ENCODE data around the gene HOXB3. TPM values are rescaled to one million over a fixed set of nuclear protein-coding genes. Genes with fewer than 3 reads are reported as not detected.

The HOXB3 gene
- total RNA-seq, 4 donors from 2014 or later: 1.3 to 5.5 (median 2.2) TPM

DNA sequence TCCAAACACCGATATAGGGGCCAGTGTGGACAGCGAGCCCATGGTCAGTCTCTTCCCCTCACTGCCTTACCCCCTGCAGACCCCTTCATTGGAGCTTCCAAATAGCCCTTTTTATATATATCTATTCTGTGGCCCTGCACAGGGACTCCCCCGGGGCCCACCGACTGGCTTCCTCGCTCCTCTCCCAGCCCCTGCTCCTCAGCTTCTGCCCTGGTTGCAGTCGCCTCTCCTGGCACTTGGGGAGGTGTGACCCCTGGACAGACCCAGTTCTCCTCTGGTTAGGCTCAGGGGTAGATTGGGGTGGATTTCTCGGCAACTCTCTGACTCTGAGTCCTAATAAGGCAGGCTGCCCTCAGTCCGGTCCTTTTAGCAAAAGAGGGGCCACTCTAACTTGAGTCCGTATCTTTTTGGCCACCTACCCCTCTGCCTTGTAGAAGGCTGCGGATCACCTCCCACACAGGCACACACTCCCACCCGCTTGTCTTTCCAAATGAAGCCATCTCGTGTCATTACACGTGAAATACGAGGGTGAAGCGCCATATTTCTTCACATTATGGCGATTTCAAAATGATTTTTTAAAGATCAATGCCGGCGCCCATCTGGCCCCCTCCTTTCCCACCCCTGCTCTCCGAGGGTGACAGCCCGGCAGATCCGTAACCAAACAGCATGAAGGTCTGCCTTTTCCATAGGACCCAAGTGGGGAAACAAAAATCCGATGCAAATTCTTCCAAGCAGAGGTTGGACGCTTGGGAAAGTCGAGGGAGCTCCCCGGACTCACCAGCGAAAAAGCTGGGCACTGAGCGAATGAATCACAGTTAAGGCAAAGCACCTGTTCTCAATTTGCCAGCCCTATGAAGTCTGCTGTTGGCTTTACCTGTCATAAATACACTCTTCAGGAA, 37.8 kb upstream of the HOXB3 start:
- DNase-seq: no peak
- no peak overlapping the region for H3K4me3 ChIP-seq
- no peak for ATAC-seq
- in situ Hi-C loops (cut with MboI; ENCODE audit: low sequenced_read_pairs in 4 of 4): loop anchor here in 1 of 4 donors (10.0 to 25.0 kb wide), 2 partner anchors 109 to 323 kb away; partner anchors contain the start of gene HOXB13
- H3K27ac ChIP-seq: no peak overlapping the region
- H3K9me3 ChIP-seq: no peaks in the 10 kb centered on the region
- TF ChIP-seq CTCF (IDR thresholded peaks at IDR 0.05 in 4 of 5, conservative IDR thresholded peaks at IDR 0.05 in 1 of 5) (no peak), POLR2A (IDR thresholded peaks at IDR 0.05) (no peak)
- peaks cover 94 to 100% (median 98%) of the 10 kb centered on the region in 3 donors for H3K27me3 ChIP-seq
- intact Hi-C loops (cut with DNase I; ENCODE audit: low total_unique reads): no loop called here
- H3K4me1 ChIP-seq: peaks cover 13 to 26% of the 10 kb centered on the region in 2 donors
- H3K36me3 ChIP-seq: no peaks in the 10 kb centered on the region

DNA sequence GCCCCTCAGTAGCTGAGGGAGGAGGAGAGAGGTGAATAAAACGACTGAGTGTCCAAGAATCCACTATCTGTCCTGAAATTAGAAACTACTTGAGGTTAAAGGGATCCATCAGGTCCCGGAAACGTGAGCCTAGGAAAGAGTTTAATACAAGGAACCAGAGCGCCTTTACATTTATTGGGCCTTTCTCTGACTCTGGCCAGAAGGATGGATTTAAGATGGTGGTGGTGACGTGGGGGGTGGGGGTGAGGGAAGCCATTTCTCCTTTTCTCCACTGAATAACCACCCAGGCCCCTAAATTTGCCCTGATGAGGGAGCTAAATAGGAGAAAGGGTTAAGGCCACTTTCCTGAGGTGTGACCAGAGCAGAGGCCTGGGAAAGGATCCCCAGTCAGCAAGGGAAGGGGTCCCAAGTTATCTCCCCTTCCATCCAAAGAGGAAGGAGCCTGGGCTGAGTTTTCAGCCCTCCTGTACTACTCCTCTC, 37.1 kb upstream of the HOXB3 start:
- H3K27me3 ChIP-seq: peaks cover 94 to 100% (median 98%) of the 10 kb centered on the region in 3 donors
- in situ Hi-C loops (cut with MboI; ENCODE audit: low sequenced_read_pairs in 4 of 4): loop anchor here in 1 of 4 donors (10.0 to 25.0 kb wide), 2 partner anchors 110 to 322 kb away; partner anchors contain the start of gene HOXB13

DNA sequence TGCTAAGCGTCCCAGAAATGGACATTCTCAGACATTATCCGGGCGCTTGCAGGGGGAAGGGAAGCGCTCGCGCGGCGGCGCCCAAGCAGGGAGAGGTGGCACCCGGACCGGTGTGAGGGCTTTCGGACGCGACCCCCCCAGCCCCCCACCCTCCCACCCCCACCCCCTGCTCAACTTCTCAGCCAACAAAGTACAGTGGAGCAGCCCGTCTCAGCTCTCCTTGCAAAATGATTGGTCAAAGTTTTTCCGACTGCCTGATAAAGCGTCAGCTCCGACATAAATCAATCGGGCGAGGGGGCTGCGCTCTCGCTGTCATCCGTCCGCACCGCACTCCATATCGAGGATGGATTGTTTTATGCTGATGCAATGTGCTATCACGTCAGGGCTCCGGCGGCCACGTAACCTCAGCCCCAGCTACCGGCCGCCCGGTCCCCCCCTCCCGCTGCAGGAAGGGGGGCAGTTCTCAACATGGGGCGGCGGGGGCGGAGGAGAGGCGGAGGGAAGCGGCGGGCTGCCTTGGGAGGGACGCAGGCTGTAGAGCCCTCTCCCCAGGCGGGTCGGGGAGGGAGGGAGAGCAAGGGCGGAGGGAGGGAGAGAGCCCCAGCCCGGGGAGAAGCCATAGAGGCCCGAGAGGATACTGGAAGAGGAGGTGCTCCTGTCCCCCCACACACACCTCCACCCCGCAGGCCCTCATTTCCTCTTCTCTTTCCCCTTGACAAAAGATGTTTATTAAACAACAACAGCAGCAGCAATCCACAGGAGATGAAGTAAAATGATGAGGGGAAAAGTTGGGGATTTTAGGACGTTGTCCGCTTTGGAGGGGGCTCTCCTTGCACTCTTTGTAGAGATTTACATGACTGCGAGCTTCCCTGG, 36.4 kb upstream of the HOXB3 start, which contains the start of gene HOXB9:
HOXB9 (minus strand) TSS at position 114 of the 873 bp plus-strand sequence; CDS start at position 25, 89 bp downstream.
- ATAC-seq: no peak
- in situ Hi-C loops (cut with MboI; ENCODE audit: low sequenced_read_pairs in 4 of 4): loop anchor here in 1 of 4 donors (10.0 to 25.0 kb wide), 2 partner anchors 111 to 322 kb away; partner anchors contain the start of gene HOXB13

More for the DNA sequence above, 37.1 kb upstream of the HOXB3 start:
- Histone ChIP-seq H3K27ac (no peak overlapping the region), H3K36me3 (no peaks in the 10 kb centered on the region), H3K4me1 (peaks cover 13 to 26% of the 10 kb centered on the region in 2 donors), H3K4me3 (no peak overlapping the region), H3K9me3 (no peaks in the 10 kb centered on the region)
- intact Hi-C loops (cut with DNase I; ENCODE audit: low total_unique reads): no loop called here
- DNase-seq (no peak), ATAC-seq (no peak)
- TF ChIP-seq POLR2A (IDR thresholded peaks at IDR 0.05): no peak
- no peak for TF ChIP-seq CTCF (IDR thresholded peaks at IDR 0.05 in 4 of 5, conservative IDR thresholded peaks at IDR 0.05 in 1 of 5)

More for the DNA sequence above, 36.4 kb upstream of the HOXB3 start, which contains the start of gene HOXB9:
- DNase-seq: no peak
- no peak within 1 kb of the TSS for H3K27ac ChIP-seq
- no peaks in the 10 kb centered on the region for H3K9me3 ChIP-seq
- H3K4me1 ChIP-seq: peaks cover 13 to 26% of the 10 kb centered on the region in 2 donors
- peaks cover 94 to 100% (median 98%) of the 10 kb centered on the region in 3 donors for H3K27me3 ChIP-seq
- TF ChIP-seq POLR2A (IDR thresholded peaks at IDR 0.05): no peak
- TF ChIP-seq CTCF (IDR thresholded peaks at IDR 0.05 in 4 of 5, conservative IDR thresholded peaks at IDR 0.05 in 1 of 5): no peak
- H3K4me3 ChIP-seq: peak within 1 kb of the TSS; percentile 39 to 53 (median 48)
- intact Hi-C loops (cut with DNase I; ENCODE audit: low total_unique reads): no loop called here
- H3K36me3 ChIP-seq: no peaks in the 10 kb centered on the region

All from gastrocnemius medialis (tissue), 4 donors.